Hepatic stellate cell (primary cell): ENCODE results near the gene MOV10.
A peak's percentile ranks its signal among the peaks of the same experiment; 100 is the strongest.
"Not testable (repeated sequence)": the region's sequence is repeated elsewhere in the genome, so short reads cannot be mapped to it uniquely, and the experiment has no call there.

Experiments
- DNase-seq: peaks from one replicate; pipeline ENCODE4 v3.0.0; 2011; ENCODE audit warnings: low spot score

MOV10 gene

GRCh38 chr1:112674440-112674985 is at the start of gene MOV10:
Gene MOV10, plus strand, starts transcription at chr1:112674659. Its CDS starts 254 bp downstream, at chr1:112674913.
- DNase-seq = peak; percentile 68

DNA sequence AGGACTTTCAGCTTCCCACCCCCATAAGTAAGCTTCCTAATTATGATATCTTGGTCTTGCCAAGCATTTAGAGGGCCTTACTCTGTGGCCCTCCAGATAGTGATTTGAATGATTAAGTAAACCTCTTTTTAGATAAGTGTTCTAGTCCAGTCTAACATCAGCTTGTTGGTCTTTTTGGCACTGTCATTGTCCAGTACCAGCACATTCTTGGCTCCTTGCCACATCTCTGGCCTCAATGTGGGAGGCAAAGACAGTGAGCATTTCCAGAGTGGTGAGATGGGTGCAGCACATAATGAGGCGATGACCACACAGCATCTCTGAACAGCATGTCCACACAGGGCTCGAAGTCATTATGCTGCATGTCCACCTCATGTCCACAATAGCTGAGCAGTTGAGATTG is 48.8 kb upstream of the MOV10 start:
- DNase-seq = peak; percentile 27

DNA sequence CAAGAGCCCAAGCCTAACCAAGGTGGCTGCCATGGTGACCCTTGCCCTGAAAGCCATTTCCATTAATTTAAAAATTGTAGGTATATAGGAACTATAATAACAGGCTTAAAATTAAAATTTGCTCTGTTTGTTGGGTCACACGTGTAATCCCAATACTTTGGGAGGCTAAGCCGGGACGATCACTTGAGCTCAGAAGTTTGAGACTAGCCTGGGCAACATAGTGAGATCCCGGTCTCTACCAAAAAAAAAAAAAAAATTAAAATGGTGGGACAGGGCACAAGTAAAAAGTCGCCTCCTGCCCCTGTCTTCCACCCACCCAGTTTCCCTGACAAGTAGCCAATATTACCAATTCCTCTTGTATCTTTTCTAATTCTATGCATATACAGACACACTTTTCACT is 48.3 kb upstream of the MOV10 start:
- no peak for DNase-seq

- no peak for DNase-seq
These were observed 47.6 kb upstream of the MOV10 start for GRCh38 chr1:112626887-112627286.

- DNase-seq = no peak
These were observed 45.9 kb upstream of the MOV10 start for GRCh38 chr1:112628516-112628915.

DNA sequence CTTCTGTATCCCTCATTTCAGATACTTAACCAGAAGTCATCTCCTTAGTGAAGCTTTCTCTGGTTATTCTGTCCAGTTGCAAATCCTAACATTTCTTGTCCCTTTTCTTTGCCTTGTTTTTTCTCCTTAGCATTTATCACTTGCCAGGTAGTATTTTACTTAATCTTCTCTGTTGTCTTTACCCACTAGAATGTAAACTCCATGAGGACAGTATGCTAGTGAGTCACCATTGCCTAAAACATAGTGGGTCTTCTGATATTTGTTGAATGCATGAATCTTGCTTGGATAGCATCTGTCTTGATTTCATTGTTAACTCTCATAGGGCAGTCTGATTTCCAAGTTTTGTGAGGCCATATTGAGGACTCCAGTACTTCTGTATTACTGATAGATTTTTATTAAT is 45.2 kb upstream of the MOV10 start:
- DNase-seq = no peak

GRCh38 chr1:112633628-112634027 is 40.8 kb upstream of the MOV10 start:
- no peak for DNase-seq

- DNase-seq = no peak
These were observed 40.1 kb upstream of the MOV10 start for GRCh38 chr1:112634367-112634766.

GRCh38 chr1:112636056-112636455 is 38.4 kb upstream of the MOV10 start:
- no peak for DNase-seq

GRCh38 chr1:112636597-112637253 is 37.7 kb upstream of the MOV10 start:
- no peak for DNase-seq

- DNase-seq = peak; percentile 40
These were observed 37.0 kb upstream of the MOV10 start for GRCh38 chr1:112637254-112638109.

- no peak for DNase-seq
These were observed 36.4 kb upstream of the MOV10 start for GRCh38 chr1:112638110-112638428.

DNA sequence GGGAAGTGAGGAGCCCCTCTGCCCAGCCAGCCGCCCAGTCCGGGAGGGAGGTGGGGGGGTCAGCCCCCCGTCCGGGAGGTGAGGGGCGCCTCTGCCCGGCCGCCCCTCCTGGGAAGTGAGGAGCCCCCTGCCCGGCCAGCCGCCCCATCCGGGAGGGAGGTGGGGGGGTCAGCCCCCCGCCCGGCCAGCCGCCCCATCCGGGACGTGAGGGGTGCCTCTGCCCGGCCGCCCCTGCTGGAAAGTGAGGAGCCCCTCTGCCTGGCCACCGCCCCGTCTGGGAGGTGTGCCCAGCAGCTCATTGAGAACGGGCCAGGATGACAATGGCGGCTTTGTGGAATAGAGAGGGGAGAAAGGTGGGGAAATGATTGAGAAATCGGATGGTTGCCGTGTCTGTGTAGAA is 34.0 kb upstream of the MOV10 start:
- not testable (repeated sequence) for DNase-seq

- no peak for DNase-seq
These were observed 31.4 kb upstream of the MOV10 start for GRCh38 chr1:112643080-112643479.

DNA sequence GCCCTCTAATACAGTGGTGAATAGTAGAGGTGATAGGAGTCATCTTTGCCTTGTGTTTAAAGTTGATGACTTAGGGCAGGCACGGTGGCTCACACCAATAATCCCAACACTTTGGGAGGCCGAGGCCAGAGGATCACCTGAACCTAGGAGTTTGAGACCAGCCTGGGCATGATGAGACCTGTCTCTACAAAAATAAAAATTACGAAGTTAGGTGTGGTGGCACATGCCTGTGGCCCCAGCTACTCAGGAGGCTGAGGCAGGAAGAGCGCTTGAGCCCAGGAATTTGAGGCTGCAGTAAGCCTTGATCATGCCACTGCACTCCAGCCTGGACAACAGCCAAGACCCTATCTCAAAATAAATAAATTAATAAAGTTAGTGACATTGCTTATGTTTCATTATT is 28.2 kb upstream of the MOV10 start:
- DNase-seq = no peak

DNA sequence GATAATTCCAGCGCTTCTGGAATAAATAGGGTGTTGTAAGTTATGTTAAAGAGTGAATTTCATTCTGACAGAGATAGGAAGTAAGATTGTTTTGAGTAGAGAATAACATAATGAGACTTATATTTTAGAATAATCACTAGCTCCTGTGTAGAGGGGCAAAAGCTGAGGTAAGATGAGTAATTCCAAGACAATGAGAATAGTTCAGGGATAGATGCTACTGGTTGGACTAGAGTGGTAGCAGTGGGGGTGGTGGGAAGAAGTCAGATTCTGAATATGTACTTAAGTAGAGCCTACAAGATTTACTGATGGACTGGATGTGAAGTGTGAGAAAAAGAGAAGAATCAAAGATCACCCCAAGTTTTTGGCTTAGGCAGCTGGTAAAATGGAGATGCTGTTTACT is 23.3 kb upstream of the MOV10 start:
- DNase-seq = no peak

GRCh38 chr1:112665857-112666256 is 8.6 kb upstream of the MOV10 start:
- no peak for DNase-seq

DNA sequence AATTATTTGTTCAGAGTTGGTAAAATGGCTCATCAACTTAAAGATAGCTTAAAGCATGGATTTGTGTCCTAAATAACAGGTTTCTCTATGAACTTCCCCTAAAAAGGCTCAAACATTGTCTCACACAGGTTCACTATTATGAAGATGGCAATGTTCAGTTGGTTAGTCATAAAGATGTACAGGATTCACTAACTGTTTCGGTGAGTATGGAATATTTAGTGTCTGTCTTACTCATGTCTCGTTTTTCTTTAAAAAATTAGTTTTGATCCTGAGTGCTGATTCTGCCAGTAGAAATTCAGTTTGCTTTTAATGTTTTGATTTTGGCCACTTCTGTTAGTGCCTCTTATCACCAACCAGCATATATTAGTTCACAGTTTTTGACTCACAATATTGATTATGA is 7.5 kb upstream of the MOV10 start:
- DNase-seq = no peak

DNA sequence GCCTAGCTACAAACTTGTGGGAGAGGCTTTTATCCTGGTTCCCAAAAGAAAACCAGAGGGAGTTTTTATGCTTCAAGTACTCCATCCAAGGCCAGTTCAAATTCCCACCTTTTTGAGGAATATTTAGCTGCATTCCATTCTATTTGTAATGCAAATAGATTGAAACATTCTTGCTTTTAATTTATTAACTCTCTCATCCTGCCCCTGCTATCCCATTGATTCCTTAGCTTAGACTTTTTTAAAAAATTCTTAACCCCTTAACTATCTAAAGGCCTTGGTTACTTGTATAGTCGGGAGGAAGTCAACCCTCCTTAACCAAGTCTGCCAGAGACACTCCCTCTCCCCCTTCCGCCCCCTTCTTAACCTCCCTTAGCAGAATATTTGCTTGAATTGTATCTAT is 2.5 kb upstream of the MOV10 start:
- no peak for DNase-seq

DNA sequence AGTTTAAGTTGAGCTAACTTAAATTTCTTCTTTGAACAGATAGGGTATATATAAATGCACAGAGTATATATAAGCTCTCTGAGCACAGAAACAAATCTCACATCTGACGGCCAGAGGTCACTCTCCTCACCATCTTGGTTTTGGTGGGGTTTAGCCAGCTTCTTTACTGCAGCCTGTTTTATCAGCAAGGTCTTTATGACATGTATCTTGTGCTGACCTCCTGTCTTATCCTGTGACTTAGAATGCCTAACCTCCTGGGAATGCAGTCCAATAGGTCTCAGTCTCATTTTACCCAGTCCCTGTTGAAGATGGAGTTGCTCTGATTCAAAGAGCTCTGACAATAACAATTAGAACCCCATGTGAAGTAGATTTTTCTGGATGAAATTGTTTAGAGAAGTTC is 1.6 kb upstream of the MOV10 start:
- no peak for DNase-seq

- DNase-seq = peak; percentile 51
These were observed 643 bp upstream of the MOV10 start for GRCh38 chr1:112673592-112674439.

- peak; percentile 54 for DNase-seq
These were observed 698 bp downstream of the MOV10 start for GRCh38 chr1:112674986-112675727.
